ENCODE results near the gene METTL1. TPM values are rescaled to one million over a fixed set of nuclear protein-coding genes. Genes with fewer than 3 reads are reported as not detected.
A peak's percentile ranks its signal among the peaks of the same experiment; 100 is the strongest.

METTL1 gene
- total and polyA plus RNA-seq, 9 of the 15 experiments (the other 6 are each of a cell fraction or from before 2014, with no cell fraction given): 12.6 to 65.9 (median 39.2) TPM

DNA sequence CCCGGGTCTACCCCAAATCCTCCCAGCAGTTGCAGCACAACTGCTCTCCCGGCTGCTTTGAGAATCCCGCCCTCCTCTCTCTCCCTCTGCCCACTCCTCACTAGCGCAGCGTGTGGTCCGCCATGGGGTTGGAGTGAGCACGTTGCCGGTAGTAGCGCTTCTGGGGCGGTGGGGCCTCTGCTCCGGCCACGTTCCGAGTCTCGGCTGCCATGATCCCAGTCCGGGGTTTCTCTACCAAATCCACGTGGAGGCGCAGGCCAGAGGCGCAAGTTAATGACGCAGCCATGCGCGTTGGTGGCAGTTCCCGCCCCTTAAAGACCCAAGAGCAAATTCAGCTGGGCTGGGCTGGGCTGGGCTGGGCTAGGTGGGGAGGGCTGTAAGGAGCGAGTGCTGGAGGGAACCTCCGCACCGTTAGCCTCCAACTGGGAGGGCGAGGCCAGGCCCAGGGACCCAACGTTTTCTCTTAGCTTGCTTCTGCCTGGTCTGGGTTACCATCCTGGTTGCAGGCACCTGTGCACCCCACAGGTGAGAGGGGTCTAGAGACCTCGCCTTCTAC, at the start of gene METTL1 (continued):
- TF ChIP-seq MTF1 (CRISPR knock-in tag; IDR thresholded peaks at IDR 0.05; ENCODE audit: borderline replicate concordance) (no peak), ZNF408 (CRISPR knock-in tag; IDR thresholded peaks at IDR 0.05; ENCODE audit: low read depth) (no peak), ZNF740 (CRISPR knock-in tag; IDR thresholded peaks at IDR 0.05) (peak; percentile 81), ZNF740 (tag; IDR thresholded peaks at IDR 0.05) (no peak), HBP1 (CRISPR knock-in tag; IDR thresholded peaks at IDR 0.05) (0 out of 2 replicates have a peak, but pooled peaks have one; percentile 55), CHCHD3 (CRISPR knock-in tag; IDR thresholded peaks at IDR 0.05) (no peak), ZBTB9 (CRISPR knock-in tag; IDR thresholded peaks at IDR 0.05) (peak; percentile 20; the same call in 1 of the 2 replicates), MED1 (CRISPR knock-in tag; IDR thresholded peaks at IDR 0.05; ENCODE audit: borderline replicate concordance) (no peak), NCOA4 (IDR thresholded peaks at IDR 0.05; ENCODE audit: partially characterized antibody) (no peak), MECOM (CRISPR knock-in tag; IDR thresholded peaks at IDR 0.05) (no peak), TCFL5 (CRISPR knock-in tag; conservative IDR thresholded peaks at IDR 0.05) (no peak), HIVEP1 (CRISPR knock-in tag; IDR thresholded peaks at IDR 0.05) (no peak), FOXA1 (IDR thresholded peaks at IDR 0.05; ENCODE audit: borderline replicate concordance) (no peak), ZNF584 (CRISPR knock-in tag; IDR thresholded peaks at IDR 0.05; ENCODE audit: low read depth) (no peak), TARDBP (IDR thresholded peaks at IDR 0.05) (no peak), ZSCAN32 (CRISPR knock-in tag; IDR thresholded peaks at IDR 0.05) (no peak), PHB2 (IDR thresholded peaks at IDR 0.05; ENCODE audit: low read depth) (no peak), KDM5B (IDR thresholded peaks at IDR 0.05; ENCODE audit: insufficient replicate concordance, low read depth, low read length) (peak; percentile 86), PPARD (CRISPR knock-in tag; IDR thresholded peaks at IDR 0.05) (no peak)
- TF ChIP-seq, protein P1, sequence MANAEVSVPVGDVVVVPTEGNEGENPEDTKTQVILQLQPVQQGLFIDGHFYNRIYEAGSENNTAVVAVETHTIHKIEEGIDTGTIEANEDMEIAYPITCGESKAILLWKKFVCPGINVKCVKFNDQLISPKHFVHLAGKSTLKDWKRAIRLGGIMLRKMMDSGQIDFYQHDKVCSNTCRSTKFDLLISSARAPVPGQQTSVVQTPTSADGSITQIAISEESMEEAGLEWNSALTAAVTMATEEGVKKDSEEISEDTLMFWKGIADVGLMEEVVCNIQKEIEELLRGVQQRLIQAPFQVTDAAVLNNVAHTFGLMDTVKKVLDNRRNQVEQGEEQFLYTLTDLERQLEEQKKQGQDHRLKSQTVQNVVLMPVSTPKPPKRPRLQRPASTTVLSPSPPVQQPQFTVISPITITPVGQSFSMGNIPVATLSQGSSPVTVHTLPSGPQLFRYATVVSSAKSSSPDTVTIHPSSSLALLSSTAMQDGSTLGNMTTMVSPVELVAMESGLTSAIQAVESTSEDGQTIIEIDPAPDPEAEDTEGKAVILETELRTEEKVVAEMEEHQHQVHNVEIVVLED (CRISPR knock-in tag; IDR thresholded peaks at IDR 0.05): 0 out of 2 replicates have a peak, but pooled peaks have one; percentile 20
- TF ChIP-seq, protein P2, sequence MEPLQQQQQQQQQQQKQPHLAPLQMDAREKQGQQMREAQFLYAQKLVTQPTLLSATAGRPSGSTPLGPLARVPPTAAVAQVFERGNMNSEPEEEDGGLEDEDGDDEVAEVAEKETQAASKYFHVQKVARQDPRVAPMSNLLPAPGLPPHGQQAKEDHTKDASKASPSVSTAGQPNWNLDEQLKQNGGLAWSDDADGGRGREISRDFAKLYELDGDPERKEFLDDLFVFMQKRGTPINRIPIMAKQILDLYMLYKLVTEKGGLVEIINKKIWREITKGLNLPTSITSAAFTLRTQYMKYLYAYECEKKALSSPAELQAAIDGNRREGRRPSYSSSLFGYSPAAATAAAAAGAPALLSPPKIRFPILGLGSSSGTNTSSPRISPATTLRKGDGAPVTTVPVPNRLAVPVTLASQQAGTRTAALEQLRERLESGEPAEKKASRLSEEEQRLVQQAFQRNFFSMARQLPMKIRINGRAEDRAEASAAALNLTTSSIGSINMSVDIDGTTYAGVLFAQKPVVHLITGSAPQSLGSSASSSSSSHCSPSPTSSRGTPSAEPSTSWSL (CRISPR knock-in tag; IDR thresholded peaks at IDR 0.05; ENCODE audit: borderline replicate concordance): no peak

All from K562 (cell line).